HG02938 (cell line): ENCODE measurements around the gene DEDD2.
"Not testable (repeated sequence)": the region's sequence is repeated elsewhere in the genome, so short reads cannot be mapped to it uniquely, and the experiment has no call there.

ENCODE experiments used
- ATAC-seq: cut with Tn5 transposase; IDR thresholded peaks from one replicate; pipeline ENCODE4 v1.9.1; 2021; ENCODE audit warnings: mild to moderate bottlenecking, moderate library complexity; ENCODE audit not compliant: unreplicated experiment

DEDD2 gene, protein sequence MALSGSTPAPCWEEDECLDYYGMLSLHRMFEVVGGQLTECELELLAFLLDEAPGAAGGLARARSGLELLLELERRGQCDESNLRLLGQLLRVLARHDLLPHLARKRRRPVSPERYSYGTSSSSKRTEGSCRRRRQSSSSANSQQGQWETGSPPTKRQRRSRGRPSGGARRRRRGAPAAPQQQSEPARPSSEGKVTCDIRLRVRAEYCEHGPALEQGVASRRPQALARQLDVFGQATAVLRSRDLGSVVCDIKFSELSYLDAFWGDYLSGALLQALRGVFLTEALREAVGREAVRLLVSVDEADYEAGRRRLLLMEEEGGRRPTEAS

DNA sequence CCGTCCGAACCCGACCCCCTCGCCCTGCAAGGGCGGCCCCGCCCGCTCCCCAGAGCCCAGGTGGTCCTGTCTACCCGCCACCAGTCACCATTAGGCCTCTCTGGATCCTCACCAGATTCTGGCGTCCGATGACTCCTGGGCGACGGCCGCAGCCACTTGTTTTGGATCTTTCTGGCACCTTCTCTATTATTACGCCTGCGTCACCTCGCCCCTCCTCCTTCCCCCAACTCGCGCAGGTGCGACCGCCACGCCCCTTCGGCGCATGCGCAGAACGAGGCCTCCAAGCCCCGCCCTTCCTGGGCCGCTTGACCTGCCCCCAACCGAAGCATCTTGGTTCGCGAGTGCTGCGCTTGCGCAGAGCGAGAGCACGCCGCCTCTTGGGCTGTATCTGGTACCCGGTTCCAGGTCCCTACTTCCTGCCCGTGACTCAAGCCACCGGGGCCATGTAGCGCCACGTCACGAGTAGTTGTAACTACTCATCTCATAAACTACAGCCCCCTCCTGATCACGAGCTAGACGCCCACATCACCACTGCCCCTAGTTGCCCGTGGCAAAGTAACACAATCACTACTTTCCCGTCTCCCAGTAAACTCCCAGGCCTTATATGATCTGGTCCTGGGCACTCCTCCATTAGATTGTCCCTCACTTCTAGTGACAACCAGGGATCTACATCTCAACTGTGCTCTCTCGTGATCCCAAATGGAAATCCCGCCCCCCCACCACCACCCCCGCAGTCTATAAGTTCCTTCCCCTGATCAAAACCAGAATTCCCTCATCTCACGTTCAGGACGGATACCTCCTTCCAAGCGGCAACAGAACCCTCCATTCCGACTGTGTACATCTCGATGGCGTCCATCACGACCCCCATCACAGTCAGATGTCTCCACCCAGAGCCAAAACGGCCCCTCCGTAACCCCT, at the start of gene DEDD2:
DEDD2 (minus strand) TSS at position 158 of the 918 bp plus-strand sequence. CDS start 670 bp downstream, outside the sequence.
- ATAC-seq: peak; percentile 55

DNA sequence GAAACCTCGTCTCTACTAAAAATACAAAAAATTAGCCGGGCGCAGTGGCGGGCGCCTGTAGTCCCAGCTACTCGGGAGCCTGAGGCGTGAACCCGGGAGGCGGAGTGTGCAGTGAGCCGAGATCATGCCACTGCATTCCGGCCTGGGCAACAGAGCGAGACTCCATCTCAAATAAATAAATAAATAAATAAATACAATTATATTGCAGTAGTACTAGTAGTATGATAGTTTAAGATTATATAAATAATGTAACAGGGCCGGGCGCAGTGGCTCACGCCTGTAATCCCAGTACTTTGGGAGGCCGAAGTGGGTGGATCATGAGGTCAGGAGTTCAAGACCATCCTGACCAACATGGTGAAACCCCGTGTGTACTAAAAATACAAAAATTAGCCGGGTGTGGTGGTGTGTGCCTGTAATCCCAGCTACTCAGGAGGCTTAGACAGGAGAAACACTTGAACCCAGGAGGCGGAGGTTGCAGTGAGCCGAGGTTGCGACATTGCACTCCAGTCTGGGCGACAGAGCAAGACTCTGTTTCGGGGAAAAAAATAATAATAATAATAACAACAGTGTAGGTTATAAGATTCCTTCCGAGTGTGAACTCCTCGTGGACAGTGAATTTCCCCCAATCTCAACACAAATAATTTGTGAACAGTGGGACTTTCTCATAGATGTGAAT, 49.6 kb upstream of the DEDD2 start:
- not testable (repeated sequence) for ATAC-seq

DNA sequence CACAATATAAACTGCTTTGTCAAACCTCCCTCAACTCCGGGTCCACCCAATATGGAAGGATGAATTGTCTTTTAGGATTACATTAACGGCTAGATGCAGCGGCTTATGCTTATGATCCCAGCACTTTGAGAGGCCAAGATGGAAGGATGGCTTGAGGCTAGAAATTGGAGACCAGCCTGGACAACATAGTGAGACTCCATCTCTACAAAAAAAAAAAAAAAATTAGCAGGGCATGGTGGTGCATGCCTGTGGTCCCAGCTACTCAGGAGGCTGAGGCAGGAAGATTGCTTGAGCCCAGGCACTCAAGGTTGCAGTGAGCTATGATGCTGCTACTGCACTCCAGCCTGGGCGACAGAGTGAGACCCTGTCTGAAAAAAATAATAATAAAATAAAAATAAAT, 48.6 kb upstream of the DEDD2 start:
- not testable (repeated sequence) for ATAC-seq

DNA sequence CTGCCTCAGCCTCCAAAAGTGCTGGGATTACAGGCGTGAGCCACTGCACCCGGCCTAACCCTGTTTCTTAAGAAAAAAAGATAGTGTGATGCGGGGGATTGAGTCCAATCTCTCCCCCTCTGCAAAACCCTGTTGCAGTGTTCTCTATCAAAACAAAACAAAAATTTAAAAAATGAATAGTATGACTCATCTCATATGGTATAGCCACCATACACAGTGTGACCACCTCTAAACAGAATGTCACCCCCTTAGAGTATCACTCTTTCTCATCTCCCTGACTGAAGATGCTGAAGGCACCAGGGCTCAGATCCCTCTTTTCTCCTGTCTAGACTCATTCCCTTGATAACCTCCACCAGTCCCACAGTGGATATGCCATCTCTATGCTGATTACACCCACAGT, 44.3 kb upstream of the DEDD2 start:
- ATAC-seq: no peak

DNA sequence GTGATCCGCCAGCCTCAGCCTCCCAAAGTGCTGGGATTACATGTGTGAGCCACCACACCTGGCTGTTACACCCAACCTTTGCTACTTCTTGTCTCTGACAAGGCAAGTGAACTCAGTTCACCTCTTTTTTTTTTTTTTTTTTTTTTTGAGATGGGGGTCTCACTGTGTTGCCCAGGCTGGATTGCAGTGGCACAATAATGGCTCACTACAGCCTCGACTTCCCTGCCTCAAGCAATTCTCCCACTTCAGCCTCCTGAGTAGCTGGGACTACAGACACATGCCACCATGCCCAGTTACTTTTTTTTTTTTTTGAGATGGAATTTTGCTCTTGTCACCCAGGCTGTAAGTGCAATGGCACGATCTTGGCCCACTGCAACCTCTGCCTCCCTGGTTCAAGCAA, 40.4 kb upstream of the DEDD2 start:
- not testable (repeated sequence) for ATAC-seq

DNA sequence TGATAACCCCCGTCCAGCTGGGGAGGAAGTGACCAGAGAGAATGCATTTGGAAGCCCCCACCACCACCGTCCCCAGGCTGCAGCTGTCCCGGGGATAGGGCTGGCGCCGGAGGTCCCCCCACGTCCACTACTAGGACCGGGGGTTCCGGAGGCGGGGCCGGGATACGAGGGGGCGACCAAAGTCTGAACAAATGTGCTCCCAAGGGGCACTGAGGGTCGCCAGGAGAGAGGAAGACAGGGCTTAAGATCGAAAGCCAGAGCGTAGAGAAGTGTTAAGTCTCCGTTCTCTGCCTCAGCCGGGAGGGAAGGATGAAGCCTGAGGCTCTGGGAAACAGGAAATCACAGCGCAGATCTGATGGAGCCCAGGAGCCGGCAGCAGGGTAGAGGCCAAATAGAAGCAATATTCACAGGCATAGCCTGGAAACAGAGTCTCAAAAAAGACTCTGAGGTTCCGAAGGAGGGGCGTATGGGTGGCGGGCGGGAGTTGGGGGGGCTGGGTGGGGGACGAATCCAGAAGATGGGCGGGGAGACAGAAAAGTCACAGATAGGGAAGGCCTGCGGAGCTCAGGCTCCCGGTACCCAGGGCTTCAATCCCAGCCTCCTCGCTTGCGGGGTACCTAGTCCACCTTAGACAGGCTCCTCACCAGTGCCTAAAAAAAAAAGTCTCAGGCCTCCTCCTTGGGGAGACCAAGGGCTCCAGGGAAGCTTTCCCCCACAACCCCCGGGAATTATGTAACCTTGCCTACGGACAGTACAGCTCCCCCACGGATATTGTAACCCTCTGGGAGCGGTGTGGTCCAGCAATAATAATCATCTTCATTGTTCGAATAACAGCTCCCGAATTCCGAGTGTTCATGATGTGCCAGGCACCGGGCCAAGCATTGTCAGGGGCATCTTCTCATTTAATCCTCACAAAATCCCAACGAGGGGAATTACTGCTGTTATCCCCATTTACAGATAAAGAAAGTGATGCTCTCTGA, 38.6 kb upstream of the DEDD2 start:
- no peak for ATAC-seq

DNA sequence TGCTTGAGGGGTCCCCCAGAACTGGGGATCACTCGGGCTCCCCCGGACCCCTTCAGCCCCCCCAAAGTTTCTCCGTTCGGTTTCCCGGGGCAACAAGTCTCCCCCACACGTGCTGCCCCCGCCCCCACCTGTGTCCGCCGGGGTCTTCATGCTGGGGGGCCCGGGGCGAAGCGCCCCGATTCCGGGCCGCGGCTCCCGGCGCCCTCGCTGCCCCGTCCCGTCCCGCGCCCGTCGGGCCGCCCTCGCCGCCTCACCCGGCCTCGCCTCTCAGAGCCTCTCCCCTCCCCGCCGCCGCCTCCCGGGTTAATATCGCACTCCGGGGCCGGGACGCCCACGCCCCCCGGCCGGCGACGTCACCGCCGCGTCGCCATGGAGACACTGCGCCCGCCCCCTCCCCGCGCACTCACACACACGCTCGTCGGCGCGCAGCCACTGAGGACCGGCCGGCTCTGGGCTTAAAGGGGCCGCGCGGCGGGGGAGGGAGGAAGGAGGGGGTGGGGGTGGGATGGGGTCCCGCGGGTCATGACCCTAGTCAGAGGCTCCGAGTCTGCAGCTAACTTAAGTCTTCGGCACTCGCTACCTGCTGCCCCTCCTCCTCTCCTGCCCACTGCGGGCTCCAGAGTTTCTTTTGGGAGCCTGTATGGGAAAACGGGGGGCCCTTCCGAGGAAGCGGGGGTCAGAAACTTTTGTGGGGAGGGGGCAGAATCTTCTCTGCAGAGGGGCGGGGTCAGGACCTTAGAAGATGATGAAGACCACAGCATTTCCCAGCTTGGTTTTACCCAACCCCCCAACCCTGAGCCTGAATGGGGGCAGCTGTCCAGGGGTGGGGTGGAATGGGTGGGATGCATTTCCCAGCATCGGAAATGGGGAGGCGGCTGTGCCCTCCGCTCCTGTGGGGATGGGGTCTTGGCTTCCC, 37.6 kb upstream of the DEDD2 start, which contains the start of gene ERF:
ERF (minus strand) TSS at position 279 of the 916 bp plus-strand sequence; CDS start at position 150, 129 bp downstream.
- ATAC-seq: peak; percentile 56

DNA sequence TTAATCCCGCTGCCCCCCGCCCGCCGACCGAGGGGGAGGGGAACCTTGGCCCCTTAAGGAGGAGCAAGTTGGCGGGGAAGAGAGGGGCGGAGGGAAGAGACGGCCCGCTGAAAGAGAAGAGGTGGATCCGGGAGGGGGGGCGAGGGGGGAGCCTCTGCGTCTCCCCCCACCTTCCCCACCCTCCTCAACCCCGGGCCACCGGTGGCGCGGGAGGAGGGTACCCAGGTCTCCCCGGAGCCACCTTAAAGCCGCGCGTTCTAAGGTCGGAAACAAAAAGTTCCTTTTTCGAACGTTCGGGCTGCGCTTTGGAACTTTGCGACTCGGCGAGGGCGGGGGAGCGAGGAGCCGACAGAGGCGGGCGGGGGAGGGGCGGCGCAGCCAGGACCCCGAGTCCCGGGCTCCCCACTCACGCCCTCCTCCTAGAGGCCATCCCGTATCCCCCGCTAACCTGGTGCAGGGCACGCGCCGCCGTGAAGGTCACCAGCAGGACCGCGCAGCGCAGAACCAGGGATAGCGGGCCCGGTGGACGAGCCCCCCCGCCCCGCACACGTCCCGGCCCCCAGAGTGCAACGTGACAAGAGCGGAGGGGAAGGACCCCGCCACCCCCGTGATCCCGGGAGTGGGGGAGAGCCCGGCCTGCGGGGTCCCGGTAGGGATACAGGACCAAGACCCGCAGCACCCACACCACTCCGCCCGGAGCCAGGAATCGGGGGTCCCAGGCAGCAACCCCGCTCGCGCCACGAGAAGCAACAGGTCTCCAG, 36.8 kb upstream of the DEDD2 start:
- no peak for ATAC-seq

DNA sequence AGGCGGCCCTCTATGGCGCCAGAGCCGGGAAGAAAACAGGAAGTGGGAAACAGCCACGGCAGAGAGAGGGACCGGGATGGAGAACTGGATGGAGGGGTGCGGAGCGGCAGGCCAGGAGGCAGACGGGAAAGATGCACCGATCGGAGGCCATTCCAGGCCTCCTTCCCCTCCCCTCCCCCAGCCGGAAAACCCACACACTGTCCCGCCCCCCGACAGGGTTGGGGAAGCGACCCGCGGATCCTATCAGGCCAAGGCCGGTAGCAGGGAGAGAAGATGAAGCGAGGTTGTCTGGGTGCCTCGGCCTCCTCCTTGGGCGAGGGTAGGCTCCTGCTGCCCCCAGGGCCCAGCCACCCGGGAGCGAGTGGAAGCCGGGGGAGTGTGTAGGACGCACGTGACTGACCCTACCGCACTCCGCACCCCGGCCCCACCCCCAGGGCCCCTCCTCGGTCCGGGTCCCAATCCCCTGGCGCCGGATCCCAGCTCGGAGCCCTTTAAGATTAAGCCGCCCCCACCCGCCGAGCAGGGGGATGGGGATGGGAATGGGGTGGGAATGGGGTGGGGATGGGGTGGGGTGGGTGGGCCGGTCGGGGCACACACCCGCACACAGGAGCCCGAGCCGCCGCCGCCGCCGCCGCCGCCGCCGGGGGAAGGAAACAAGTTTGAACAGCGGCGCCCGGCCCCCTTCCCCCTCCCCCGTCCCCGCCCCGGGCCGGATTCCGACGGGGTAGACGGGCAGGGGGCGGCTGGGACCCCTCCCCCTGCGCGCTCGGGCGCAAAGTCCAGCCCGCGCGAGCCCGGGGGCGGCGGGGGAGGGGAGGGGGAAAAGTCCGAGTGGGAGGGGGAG, 36.0 kb upstream of the DEDD2 start:
- no peak for ATAC-seq

DNA sequence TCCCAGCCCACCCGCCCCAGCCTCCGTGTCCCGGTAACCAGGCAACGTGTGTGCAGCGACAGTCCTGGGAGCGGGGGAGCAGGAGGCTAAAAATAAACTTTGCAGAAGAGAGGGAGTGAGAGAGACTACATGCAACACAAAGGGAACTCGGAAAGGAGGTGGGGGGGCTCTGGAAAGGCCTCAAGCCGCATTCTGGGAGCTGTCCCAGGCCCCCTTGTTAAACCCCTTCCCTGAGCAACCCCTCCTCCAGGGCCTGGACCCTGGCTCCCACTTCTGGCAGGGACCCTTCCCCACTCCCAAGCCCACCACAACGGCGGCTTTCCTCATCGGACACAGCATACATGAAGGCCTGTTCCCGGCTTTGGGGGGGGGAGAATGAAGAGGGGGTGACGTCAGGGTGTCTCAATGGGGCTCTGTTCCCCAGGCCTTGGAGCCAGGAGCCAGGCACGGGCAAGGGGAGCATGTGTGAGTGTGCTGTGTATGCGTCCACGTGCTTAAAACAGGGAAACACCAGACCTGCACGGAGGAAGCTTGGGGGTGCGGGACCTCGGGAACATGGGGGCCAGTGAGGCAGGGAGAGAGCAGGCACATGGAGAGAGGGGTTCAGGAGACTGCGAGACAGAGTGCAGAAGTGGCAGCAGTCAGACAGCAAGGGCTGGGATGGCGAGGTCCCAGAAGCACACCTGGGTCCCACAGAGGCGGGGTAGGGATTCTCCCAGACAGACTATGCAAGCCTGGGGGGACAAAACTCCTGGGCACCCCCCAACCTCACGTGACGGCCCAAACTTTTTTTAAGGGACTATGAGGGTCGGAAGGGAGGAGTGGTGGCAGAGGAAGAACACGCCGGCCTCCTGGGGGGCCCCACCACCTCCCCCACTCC, 35.1 kb upstream of the DEDD2 start:
- ATAC-seq: no peak

DNA sequence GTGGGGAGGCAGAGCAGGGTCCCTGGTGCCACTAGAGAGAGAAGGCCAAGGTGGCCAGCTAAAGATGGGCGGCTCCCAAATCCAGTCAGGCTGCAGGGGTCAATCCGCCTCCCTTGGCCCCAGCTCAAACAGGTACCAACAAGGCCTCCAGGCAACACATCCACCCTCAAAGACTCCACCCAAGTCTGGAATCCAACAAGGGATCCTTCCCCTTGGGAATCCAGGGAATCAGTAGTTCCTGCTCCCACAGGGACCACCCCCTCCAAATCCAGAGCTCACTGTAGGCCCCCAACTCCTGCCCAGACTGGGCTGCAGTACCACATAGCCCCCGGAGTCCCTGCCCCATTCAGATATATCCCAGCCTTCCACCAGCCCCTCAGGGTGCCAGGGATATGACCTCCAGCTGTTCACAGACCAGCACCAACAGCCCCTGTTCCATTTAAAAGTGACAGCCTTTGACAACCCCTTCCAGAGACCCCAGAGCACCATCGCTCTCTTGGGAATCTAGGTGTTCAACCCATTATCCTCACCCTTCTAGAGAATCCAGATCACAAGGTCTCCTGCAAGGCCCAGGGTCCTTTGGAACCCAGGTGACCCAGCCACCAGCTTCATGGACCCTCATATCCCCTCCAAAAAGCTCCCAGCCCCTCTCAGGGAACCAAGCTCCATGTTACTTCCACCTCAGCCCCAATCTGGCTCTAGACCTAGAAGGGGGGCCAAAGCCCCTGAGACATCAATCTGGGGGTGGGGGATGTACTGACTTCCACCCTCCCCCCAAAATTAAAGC, 34.3 kb upstream of the DEDD2 start:
- no peak for ATAC-seq

DNA sequence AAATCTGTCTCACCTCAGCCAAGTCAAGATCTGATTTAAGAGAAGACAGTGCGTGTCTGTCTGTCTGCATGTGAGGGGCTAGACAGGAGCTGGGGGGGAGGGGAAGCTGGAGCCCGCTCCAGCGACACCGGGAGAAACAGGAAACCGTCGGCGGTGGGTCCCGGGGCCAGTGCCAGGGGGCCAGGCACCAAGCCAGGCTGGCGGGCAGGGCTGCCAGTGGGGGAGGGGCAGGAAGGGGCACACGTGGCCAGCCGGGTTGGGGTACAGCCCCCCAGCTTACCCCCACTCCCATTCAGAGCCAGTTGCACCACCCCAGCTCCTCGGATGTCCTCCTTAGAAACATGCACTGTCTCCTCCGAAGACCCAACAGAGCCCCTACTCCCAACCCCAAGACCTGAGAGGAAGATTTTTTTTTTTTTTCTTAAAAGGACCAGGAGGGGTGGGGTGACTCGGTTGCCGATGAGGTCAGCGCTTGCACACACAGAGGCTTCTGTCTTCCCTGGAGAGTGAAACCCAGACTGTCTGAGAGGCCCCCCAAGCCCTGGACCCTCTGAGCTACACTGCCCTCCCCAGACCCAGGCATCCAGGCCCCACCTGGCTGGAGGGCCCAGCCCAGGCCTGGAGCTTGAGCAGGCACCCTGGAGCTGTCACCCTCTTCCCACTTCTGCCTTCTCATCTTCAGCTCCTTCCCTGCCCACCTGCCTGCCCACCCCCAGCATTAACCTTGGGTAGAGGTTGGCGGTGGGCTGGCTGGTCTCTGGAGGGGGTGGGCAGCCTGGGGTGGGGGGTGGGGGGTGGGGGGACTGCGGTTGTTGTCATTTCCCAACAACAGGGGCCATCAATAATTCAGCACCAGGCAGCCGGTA, 33.4 kb upstream of the DEDD2 start:
- ATAC-seq: no peak

DNA sequence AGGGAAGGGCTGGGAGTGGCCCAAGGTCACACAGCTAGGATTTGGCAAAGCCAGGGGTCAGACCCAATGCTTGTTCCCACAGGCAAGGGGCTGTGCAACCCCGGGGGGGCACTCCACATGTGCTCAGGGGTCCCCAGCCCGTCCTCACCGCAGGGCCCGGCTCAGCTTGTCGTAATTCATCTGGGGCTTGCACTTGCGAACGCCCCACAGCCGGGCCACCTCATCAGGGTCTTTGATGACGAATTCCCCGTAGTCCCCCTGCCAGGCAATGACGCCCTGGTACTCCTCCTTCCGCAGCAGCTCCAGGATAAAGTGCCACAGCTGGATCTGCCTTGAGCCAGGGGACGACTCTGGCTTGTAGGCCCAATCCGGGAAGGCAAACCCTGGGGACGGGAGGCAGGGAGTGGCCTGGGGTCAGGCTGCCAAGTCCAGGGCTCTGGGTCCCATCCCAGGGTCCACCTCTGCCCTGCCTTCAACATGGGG, 32.7 kb upstream of the DEDD2 start:
- no peak for ATAC-seq

DNA sequence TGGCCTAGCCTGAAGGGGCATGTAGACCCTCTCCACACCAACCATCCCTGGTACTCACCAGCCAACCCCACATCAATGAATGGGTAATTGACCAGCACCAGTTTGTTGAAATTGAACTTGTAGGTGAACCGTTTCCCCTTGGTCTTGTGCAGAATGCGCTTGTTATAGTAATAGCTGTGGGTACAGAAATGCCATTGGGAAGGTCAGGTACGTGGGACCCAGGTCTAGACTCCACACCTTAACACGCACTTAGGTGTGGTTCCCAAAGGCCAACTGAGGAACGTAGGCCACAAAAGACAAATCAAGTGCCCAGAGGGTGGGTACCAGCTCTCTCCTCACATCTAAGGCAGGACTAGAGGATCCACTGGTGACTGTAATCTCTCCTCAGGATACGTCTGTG, 32.3 kb upstream of the DEDD2 start:
- no peak for ATAC-seq
